Measurements from ENCODE around the gene NFATC2IP. TPM values are rescaled to one million over a fixed set of nuclear protein-coding genes. Genes with fewer than 3 reads are reported as not detected.

Gene NFATC2IP
- polyA plus RNA-seq, 1 donor (not counting 4 experiments of a cell fraction or from before 2014, with no cell fraction given) = 56.5 TPM

- H4K20me1 ChIP-seq (ENCODE audit: control insufficient read depth, extremely low read depth, insufficient read depth, low read length) = no peaks in the 10 kb centered on the region
- no peaks in the 10 kb centered on the region for H3K4me1 ChIP-seq (ENCODE audit: control insufficient read depth, extremely low read depth, insufficient read depth, low read length)
- DNase-seq (ENCODE audit: low read depth, low spot score) (no peak), FAIRE-seq (no peak)
- H3K9me3 ChIP-seq (ENCODE audit: control insufficient read depth, low read depth, low read length) = peaks cover 1% of the 10 kb centered on the region
- H3K79me2 ChIP-seq (ENCODE audit: control insufficient read depth, insufficient read depth, low read length) = no peaks in the 10 kb centered on the region
- no peak overlapping the region for H2AFZ ChIP-seq (ENCODE audit: control insufficient read depth, low read length)
- H3K36me3 ChIP-seq (ENCODE audit: control insufficient read depth in 2 of 2, extremely low read depth in 1 of 2, insufficient read depth in 2 of 2, low read length in 2 of 2) = peaks cover 11 to 22% of the 10 kb centered on the region in 2 experiments
- no peak overlapping the region for H3K4me2 ChIP-seq (ENCODE audit: control insufficient read depth, extremely low read depth, insufficient read depth, low read depth, low read length)
- no peak overlapping the region for H3K9ac ChIP-seq (ENCODE audit: control insufficient read depth, extremely low read depth, insufficient read depth, low read length)
- H3K27me3 ChIP-seq (ENCODE audit: control insufficient read depth, extremely low read depth, insufficient read depth, low read length) = no peaks in the 10 kb centered on the region
- H3K9me1 ChIP-seq (ENCODE audit: control insufficient read depth, extremely low read depth, insufficient read depth, low read length) = no peaks in the 10 kb centered on the region
- no peak overlapping the region for H3K4me3 ChIP-seq (ENCODE audit: control insufficient read depth in 2 of 3, extremely low read depth in 1 of 3, insufficient read depth in 2 of 3, low read depth in 1 of 3, low read length in 3 of 3)
- dilution Hi-C loops (cut with MboI; ENCODE audit: extremely low pct_ligation_motif_present, low sequenced_read_pairs) = no loop called here
- TF ChIP-seq CTCF (optimal IDR thresholded peaks at IDR 0.05 in 1 of 3, IDR thresholded peaks at IDR 0.05 in 1 of 3, conservative IDR thresholded peaks at IDR 0.05 in 1 of 3; ENCODE audit: extremely low read depth in 1 of 3, insufficient read depth in 2 of 3, low read length in 3 of 3) = no peak
- no peak for TF ChIP-seq EZH2 (IDR thresholded peaks at IDR 0.05; ENCODE audit: low read length)
- H3K27ac ChIP-seq (ENCODE audit: control insufficient read depth, insufficient read depth, low read length) = no peak overlapping the region
Observed at GRCh38 chr16:28987170-28987853, 36.6 kb downstream of the NFATC2IP start.

- no peak overlapping the region for H3K27ac ChIP-seq (ENCODE audit: control insufficient read depth, insufficient read depth, low read length)
- no peak overlapping the region for H3K4me2 ChIP-seq (ENCODE audit: control insufficient read depth, extremely low read depth, insufficient read depth, low read depth, low read length)
- dilution Hi-C loops (cut with MboI; ENCODE audit: extremely low pct_ligation_motif_present, low sequenced_read_pairs) = no loop called here
- FAIRE-seq (no peak), DNase-seq (ENCODE audit: low read depth, low spot score) (no peak)
- TF ChIP-seq CTCF (optimal IDR thresholded peaks at IDR 0.05 in 1 of 3, IDR thresholded peaks at IDR 0.05 in 1 of 3, conservative IDR thresholded peaks at IDR 0.05 in 1 of 3; ENCODE audit: extremely low read depth in 1 of 3, insufficient read depth in 2 of 3, low read length in 3 of 3) (no peak), EZH2 (IDR thresholded peaks at IDR 0.05; ENCODE audit: low read length) (no peak)
- H3K36me3 ChIP-seq (ENCODE audit: control insufficient read depth in 2 of 2, extremely low read depth in 1 of 2, insufficient read depth in 2 of 2, low read length in 2 of 2) = peaks cover 0 to 16% of the 10 kb centered on the region in 2 experiments
- H3K9me1 ChIP-seq (ENCODE audit: control insufficient read depth, extremely low read depth, insufficient read depth, low read length) = no peaks in the 10 kb centered on the region
- no peak overlapping the region for H3K4me3 ChIP-seq (ENCODE audit: control insufficient read depth in 2 of 3, extremely low read depth in 1 of 3, insufficient read depth in 2 of 3, low read depth in 1 of 3, low read length in 3 of 3)
- no peaks in the 10 kb centered on the region for H4K20me1 ChIP-seq (ENCODE audit: control insufficient read depth, extremely low read depth, insufficient read depth, low read length)
- H3K9ac ChIP-seq (ENCODE audit: control insufficient read depth, extremely low read depth, insufficient read depth, low read length) = no peak overlapping the region
- H3K79me2 ChIP-seq (ENCODE audit: control insufficient read depth, insufficient read depth, low read length) = no peaks in the 10 kb centered on the region
- H3K27me3 ChIP-seq (ENCODE audit: control insufficient read depth, extremely low read depth, insufficient read depth, low read length) = no peaks in the 10 kb centered on the region
- no peaks in the 10 kb centered on the region for H3K4me1 ChIP-seq (ENCODE audit: control insufficient read depth, extremely low read depth, insufficient read depth, low read length)
- peaks cover 1% of the 10 kb centered on the region for H3K9me3 ChIP-seq (ENCODE audit: control insufficient read depth, low read depth, low read length)
- H2AFZ ChIP-seq (ENCODE audit: control insufficient read depth, low read length) = no peak overlapping the region
Observed at GRCh38 chr16:28989363-28989762, 38.6 kb downstream of the NFATC2IP start.
